GM18873 (cell line): Measurements from ENCODE around the gene TEAD2.
A peak's percentile ranks its signal among the peaks of the same experiment; 100 is the strongest.
"Not testable (repeated sequence)": the region's sequence is repeated elsewhere in the genome, so short reads cannot be mapped to it uniquely, and the experiment has no call there.

Experiments used
- ATAC-seq: cut with Tn5 transposase; IDR thresholded peaks from one replicate; pipeline ENCODE4 v1.9.1; 2021; ENCODE audit warnings: mild to moderate bottlenecking, moderate library complexity, moderate number of reproducible peaks; ENCODE audit not compliant: unreplicated experiment, low FRiP score

TEAD2 gene

DNA sequence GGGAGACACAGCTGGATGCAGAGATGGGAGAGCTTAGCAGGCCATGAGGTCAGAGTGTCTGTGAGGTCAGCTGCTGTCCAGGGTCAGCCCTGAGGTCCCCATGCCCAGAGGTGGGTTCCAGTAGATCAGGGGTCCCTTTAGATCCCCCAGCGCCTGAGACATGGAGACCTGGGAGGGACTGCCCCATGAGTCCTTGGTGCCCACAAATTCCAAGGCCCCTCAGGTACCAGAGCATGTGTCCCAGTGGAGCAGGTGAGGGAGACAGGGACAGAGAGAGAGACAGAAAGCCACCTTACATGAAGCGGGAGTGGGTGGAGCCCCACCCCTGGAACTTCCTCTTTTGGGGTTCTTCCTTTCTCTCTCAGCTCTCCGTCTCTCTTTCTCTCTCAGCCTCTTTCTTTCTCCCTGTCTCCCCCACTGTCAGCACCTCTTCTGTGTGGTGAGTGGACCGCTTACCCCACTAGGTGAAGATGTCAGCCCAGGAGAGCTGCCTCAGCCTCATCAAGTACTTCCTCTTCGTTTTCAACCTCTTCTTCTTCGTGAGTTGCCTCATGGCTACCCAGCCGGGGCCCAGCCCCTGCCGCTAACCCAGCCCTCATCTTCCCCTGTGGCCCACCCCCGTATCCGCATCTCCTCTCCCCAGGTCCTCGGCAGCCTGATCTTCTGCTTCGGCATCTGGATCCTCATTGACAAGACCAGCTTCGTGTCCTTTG, 27.0 kb downstream of the TEAD2 start, which contains the start of gene CD37:
CD37 (plus strand) TSS at position 336 of the 713 bp plus-strand sequence; CDS start at position 471, 135 bp downstream.
- no peak for ATAC-seq

- peak; percentile 34 for ATAC-seq
Measured at GRCh38 chr19:49333811-49334288, 28.4 kb downstream of the TEAD2 start.

DNA sequence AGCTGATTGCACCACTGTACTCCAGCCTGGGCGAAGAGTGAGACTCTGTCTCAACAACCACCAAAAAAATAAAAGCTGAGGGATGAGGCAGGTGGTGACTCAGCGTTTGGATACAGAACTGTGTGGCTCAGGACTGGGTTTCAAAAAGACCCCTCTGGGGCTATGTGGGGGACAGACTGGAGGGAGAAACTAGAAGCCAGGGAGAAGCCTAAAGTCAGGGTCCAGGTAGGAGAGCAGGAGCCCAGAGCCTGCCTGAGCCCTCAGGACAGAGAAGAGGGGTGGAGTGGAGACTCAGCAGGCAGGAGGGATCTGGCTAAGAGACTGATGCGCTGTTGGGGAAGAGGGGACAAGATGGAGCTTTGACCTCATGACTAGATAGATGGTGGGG, 28.8 kb downstream of the TEAD2 start:
- ATAC-seq: no peak

GRCh38 chr19:49332691-49333417, 29.4 kb downstream of the TEAD2 start:
- ATAC-seq: not testable (repeated sequence)

GRCh38 chr19:49331616-49332055, 30.6 kb downstream of the TEAD2 start:
- ATAC-seq: peak; percentile 62

DNA sequence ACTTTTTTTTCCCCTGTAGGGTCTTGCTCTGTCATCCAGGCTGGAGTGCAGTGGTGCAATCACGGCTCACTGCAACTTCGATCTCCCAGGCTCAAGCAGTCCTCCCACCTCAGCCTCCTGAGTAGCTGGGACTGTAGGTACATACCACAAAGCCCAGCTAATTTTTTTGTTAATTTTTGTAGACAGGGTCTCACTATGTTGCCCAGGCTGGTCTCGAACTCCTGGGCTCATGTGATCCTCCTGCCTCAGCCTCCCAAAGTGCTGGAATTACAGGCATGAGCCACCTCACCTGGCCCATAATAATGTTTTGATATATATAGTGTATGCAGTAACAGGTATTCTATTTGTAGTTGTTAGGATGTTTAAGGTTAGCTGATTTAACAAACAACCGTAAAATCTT, 31.0 kb downstream of the TEAD2 start:
- ATAC-seq: not testable (repeated sequence)

- no peak for ATAC-seq
Measured at GRCh38 chr19:49328741-49329140, 33.5 kb downstream of the TEAD2 start.

DNA sequence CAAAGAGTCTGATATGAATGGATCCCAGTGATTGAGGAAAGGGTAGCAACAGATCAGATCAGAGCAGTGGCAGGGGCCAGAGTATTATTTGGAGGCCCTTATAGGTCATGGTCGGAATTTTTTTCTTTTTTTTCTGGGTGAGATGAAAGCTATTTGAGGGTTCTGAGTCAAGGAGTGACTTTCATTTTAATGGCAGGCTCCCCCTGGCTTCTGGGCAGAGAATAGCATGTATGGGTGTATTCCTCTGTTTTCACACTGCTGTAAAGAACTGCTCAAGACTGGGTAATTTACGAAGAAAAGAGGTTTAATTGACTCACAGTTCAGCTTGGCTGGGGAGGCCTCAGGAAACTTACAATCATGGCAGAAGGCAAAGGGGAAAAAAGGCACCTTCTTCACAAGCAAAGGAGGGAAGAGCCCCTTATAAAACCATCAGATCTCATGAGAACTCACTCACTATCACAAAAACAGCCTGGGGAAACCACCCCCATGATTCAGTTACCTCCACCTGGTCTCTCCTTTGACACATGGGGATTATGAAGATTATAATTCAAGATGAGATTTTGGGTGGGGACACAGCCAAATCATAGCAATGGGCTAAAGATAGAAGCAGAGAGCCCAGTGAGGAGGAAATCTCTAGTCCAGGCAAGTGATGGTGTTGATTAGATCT, 34.2 kb downstream of the TEAD2 start:
- ATAC-seq: no peak

- ATAC-seq: no peak
Measured at GRCh38 chr19:49326165-49326704, 36.0 kb downstream of the TEAD2 start.

DNA sequence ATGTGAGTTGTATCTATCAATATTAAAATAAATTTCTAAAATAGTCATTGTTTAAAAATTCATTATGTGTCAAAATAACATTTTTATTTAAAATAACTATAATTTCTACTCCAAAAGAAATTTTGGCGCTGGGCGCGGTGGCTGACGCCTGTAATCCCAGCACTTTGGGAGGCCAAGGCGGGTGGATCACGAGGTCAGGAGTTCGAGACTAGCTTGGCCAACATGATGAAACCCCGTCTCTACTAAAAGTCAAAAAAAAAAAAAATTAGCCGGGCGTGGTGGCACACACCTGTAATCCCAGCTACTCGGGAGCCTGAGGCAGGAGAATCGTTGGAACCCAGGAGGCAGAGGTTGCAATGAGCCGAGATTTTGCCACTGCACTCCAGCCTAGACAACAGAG, 36.5 kb downstream of the TEAD2 start:
- not testable (repeated sequence) for ATAC-seq

DNA sequence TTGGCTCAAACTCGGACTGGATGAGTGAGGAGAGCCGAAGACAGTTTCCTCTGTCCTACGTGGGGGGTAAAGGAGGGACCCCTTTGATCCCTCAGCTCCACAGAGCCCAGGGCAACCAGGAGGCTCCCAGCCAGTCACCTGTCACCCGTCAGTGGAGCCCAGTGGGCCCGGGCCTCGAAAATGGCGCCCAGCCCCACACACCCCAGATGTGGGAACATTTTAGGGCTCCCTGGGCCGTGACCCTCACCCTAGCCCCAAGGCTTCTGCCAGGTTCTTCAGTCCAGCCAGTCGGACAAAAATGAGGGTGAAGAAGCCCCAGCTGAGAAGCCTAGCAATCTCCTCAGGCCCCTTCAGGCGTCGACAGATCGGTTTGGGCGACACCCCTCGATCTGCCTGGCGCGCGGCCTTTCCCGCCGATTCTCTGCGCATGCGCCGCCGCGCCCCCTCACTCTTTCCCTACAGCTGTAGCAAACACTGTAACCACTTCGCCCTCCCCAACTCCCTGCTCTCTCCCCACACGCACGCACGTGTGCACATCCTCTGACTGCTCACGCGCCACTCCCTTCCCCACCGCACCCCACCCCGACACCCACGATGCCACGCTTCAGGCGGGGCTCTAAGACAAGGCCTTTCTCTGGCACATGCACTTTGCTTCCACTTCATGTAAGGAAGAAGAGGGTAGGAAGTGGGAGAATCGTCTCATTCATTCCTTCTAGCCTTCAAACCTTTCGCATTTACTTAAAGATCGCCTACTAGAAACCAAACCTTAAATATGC, 37.2 kb downstream of the TEAD2 start, which contains the start of gene SLC6A16:
SLC6A16 (minus strand) TSS at position 391 of the 776 bp plus-strand sequence. CDS start 13,844 bp downstream, outside the sequence.
- ATAC-seq: no peak

- ATAC-seq: no peak
Measured at GRCh38 chr19:49318296-49318695, 43.9 kb downstream of the TEAD2 start.

GRCh38 chr19:49316284-49316683, 45.9 kb downstream of the TEAD2 start:
- no peak for ATAC-seq

DNA sequence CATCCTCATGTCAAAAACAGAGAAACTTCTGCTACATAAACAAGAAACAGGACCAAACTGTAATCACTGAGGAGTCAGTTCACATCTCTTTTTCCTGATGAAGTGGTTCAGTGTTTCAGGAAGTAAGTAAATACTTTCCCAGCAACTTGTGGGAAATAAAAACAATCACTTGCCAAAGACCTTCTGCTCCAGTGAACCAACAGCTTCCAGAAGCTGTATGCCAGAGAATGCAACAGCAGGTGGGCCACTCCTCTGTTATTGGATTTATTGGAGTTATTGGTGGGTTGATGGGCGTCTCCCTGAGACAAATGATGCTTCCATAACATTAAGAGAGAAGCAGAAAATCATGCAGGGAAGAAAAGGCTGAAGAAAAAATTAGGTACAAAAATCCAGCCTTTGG, 47.1 kb downstream of the TEAD2 start:
- ATAC-seq: no peak

DNA sequence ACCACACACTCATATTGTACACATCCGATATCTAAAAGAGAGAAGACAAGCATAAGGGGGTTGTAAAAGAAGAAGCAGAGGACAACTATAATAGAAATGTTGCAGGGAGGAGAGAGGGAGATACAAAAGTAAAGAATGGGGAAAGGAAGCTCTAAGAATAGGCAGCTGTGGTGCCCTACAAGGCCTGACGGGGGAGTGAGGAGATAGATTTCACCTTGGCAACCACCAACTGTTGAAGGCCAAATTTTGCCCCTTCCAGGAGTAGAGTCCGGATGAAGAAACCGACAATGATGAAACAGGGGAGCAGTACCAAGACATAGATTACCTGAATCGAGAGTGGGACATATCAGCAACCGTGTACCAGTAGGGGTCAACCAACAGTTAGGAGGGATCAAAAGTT, 53.1 kb downstream of the TEAD2 start:
- ATAC-seq: no peak

- ATAC-seq: not testable (repeated sequence)
Measured at GRCh38 chr19:49306734-49307133, 55.5 kb downstream of the TEAD2 start.

DNA sequence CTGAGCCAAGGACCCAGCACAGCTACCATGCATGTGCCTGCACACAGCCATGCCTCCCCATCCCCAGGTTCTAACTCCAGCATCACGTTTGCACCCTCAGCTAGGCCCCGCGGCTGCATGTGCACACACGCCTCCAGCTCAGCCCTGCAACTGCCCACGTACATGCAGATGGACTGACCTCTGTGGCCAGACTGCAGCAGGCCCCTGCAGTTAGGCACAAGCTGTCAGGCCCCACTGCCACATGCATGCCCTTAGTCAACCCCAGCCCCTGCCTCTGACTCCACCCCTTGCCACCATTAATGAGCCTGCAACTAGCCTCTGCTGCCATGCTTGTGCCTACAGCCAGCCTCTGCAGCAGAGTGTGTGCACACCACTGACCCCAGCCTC, 60.4 kb downstream of the TEAD2 start:
- ATAC-seq: no peak

GRCh38 chr19:49301165-49301865, 60.9 kb downstream of the TEAD2 start:
- no peak for ATAC-seq

GRCh38 chr19:49298653-49299052, 63.6 kb downstream of the TEAD2 start:
- ATAC-seq: not testable (repeated sequence)
